ENCODE data around the gene CCDC86. TPM values are rescaled to one million over a fixed set of nuclear protein-coding genes. Genes with fewer than 3 reads are reported as not detected.

The CCDC86 gene
- total and polyA plus RNA-seq, 5 donors: 6.5 to 12.5 (median 7.8) TPM

- WGBS: 62% methylated on average over 5 of the region's 5 CpGs
- H3K4me3 ChIP-seq (ENCODE audit: low read length): no peak overlapping the region
- no peak overlapping the region for H3K27ac ChIP-seq (ENCODE audit: low read length)
- H3K27me3 ChIP-seq (ENCODE audit: control insufficient read depth, insufficient read depth): no peaks in the 10 kb centered on the region
- intact Hi-C loops (cut with DNase I): loop anchor here in 1 of 4 donors (5.0 kb wide), 1 partner anchor 55 kb away; no protein-coding TSS in a partner anchor
- H3K9me3 ChIP-seq (ENCODE audit: control insufficient read depth, low read length): no peaks in the 10 kb centered on the region
- peak in 1 of 3 donors; percentile 55 for DNase-seq
- peak; percentile 72 to 73 for ATAC-seq
- H3K4me1 ChIP-seq (ENCODE audit: control insufficient read depth, insufficient read depth, low read length): peaks cover 6% of the 10 kb centered on the region
Measured at GRCh38 chr11:60887556-60887955, 45.6 kb downstream of the CCDC86 start.

DNA sequence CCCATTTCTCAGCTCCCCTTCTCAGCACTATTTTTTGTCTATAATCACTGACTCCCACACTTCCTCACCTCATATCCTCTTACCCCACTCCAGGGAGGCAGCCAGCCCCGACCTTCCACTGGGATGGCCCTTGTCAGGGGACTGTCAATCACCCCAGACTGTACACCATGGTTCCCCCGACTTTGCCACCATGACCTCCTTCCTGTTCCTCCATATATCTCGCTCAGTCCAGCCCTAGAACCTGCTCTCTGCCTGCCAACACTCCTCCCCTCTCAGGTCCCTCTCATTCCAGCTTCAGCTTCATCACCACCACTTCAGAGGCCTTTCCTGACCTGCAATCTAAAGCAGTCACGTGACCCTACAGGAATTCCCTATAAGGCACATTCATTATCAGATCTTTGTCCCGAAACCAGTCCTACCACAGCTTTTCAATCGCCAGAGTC is 48.0 kb downstream of the CCDC86 start:
- DNase-seq: no peak
- no peak overlapping the region for H3K4me3 ChIP-seq (ENCODE audit: low read length)
- no peaks in the 10 kb centered on the region for H3K27me3 ChIP-seq (ENCODE audit: control insufficient read depth, insufficient read depth)
- WGBS: 60% methylated on average over 6 of the region's 6 CpGs
- no peak overlapping the region for H3K27ac ChIP-seq (ENCODE audit: low read length)
- H3K4me1 ChIP-seq (ENCODE audit: control insufficient read depth, insufficient read depth, low read length): peaks cover 6% of the 10 kb centered on the region
- no peaks in the 10 kb centered on the region for H3K9me3 ChIP-seq (ENCODE audit: control insufficient read depth, low read length)
- intact Hi-C loops (cut with DNase I): loop anchor here in 1 of 4 donors (5.0 kb wide), 1 partner anchor 58 kb away; no protein-coding TSS in a partner anchor
- ATAC-seq: peak in 1 of 2 donors; percentile 15

GRCh38 chr11:60890696-60891095 is 48.8 kb downstream of the CCDC86 start:
- 46% methylated on average over 5 of the region's 5 CpGs for WGBS
- Histone ChIP-seq H3K9me3 (ENCODE audit: control insufficient read depth, low read length) (no peaks in the 10 kb centered on the region), H3K4me3 (ENCODE audit: low read length) (no peak overlapping the region), H3K4me1 (ENCODE audit: control insufficient read depth, insufficient read depth, low read length) (peaks cover 6% of the 10 kb centered on the region), H3K27me3 (ENCODE audit: control insufficient read depth, insufficient read depth) (no peaks in the 10 kb centered on the region), H3K27ac (ENCODE audit: low read length) (no peak overlapping the region)
- ATAC-seq (peak; percentile 54 to 89), DNase-seq (peak in 1 of 3 donors; percentile 42)
- intact Hi-C loops (cut with DNase I): no loop called here

DNA sequence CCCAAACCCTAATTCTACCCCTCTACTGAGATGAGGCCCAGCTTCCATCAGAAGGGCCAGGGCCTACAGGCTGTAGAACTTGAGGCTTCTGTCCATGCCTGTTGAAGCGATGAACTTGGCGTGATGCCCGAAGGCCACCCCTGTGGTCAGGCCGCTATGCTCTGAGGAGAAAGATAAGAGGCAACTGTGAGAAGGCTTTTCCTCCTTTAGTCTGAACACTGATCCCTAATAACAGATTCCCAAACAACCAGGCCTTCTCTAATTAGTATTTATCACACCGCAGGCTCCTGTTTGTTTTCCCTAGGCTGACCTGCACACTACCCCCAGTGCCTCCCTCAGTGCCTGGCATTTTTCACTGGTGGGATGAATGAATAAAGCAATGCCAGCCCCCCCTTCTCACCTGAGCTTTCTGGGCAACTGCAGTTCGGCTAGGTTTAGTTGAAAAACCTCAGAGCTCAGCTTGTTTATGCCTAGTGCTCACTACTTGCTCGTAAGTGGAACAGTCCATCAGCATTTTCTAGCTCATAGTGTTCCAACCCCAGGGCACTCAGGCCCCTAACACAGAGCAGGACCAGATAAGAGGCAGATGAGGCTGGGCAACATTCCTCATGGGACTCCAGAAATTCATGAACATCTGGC is 49.3 kb downstream of the CCDC86 start:
- Histone ChIP-seq H3K4me3 (ENCODE audit: low read length) (no peak overlapping the region), H3K27me3 (ENCODE audit: control insufficient read depth, insufficient read depth) (no peaks in the 10 kb centered on the region), H3K4me1 (ENCODE audit: control insufficient read depth, insufficient read depth, low read length) (peaks cover 6% of the 10 kb centered on the region), H3K9me3 (ENCODE audit: control insufficient read depth, low read length) (no peaks in the 10 kb centered on the region), H3K27ac (ENCODE audit: low read length) (no peak overlapping the region)
- DNase-seq (peak; percentile 56 to 80 (median 80)), ATAC-seq (peak; percentile 43 to 63)
- 57% methylated on average over 7 of the region's 7 CpGs for WGBS
- intact Hi-C loops (cut with DNase I): no loop called here

DNA sequence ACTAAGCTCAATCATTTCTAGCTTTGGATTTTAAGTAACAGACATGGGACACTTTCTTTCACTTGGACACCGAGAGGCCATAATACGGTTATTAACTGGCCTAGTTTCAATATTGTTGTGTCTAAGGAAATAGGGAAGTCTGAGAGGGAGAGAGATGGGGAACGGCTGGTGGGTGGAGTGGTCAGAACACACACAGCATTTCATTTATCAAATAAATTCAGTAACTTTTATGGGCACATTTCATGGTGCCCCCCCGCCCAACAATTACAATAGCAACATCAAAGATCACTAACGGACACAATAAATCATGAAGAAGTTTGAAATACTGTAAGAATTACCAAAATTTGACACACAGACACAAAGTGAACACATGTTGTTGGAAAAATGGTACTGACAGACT is 53.8 kb downstream of the CCDC86 start:
- no peaks in the 10 kb centered on the region for H3K27me3 ChIP-seq (ENCODE audit: control insufficient read depth, insufficient read depth)
- 89% methylated on average over 5 of the region's 5 CpGs for WGBS
- H3K9me3 ChIP-seq (ENCODE audit: control insufficient read depth, low read length): no peaks in the 10 kb centered on the region
- ATAC-seq (no peak), DNase-seq (no peak)
- no peak overlapping the region for H3K27ac ChIP-seq (ENCODE audit: low read length)
- no peak overlapping the region for H3K4me3 ChIP-seq (ENCODE audit: low read length)
- intact Hi-C loops (cut with DNase I): loop anchor here in 1 of 4 donors (5.0 kb wide), 1 partner anchor 63 kb away; no protein-coding TSS in a partner anchor
- peaks cover 6% of the 10 kb centered on the region for H3K4me1 ChIP-seq (ENCODE audit: control insufficient read depth, insufficient read depth, low read length)

DNA sequence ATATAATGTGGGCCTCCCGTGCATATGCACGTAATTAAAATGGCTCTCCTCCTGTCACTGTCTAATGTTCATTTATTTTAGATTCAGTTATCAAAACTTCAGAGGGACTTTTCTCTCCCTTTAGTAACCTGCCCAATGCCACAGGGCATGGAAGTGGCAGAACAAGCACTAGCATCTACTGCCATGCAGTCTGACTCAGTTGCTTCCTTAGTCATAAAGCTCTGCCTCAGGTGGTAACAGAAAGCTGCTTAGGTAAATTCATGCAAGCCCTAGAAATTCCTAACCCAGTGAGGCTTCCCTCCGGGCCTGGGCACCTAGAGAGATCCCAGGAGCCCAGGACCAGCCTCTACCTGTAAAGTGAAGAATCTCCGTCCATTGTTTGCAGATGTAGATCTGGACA is 55.6 kb downstream of the CCDC86 start:
- intact Hi-C loops (cut with DNase I): loop anchor here in 1 of 4 donors (5.0 kb wide), 1 partner anchor 65 kb away; no protein-coding TSS in a partner anchor
- Histone ChIP-seq H3K4me1 (ENCODE audit: control insufficient read depth, insufficient read depth, low read length) (no peaks in the 10 kb centered on the region), H3K4me3 (ENCODE audit: low read length) (no peak overlapping the region), H3K27ac (ENCODE audit: low read length) (no peak overlapping the region), H3K9me3 (ENCODE audit: control insufficient read depth, low read length) (no peaks in the 10 kb centered on the region), H3K27me3 (ENCODE audit: control insufficient read depth, insufficient read depth) (no peaks in the 10 kb centered on the region)
- 94% methylated on average over 4 of the region's 4 CpGs for WGBS
- DNase-seq: no peak
- ATAC-seq: no peak

DNA sequence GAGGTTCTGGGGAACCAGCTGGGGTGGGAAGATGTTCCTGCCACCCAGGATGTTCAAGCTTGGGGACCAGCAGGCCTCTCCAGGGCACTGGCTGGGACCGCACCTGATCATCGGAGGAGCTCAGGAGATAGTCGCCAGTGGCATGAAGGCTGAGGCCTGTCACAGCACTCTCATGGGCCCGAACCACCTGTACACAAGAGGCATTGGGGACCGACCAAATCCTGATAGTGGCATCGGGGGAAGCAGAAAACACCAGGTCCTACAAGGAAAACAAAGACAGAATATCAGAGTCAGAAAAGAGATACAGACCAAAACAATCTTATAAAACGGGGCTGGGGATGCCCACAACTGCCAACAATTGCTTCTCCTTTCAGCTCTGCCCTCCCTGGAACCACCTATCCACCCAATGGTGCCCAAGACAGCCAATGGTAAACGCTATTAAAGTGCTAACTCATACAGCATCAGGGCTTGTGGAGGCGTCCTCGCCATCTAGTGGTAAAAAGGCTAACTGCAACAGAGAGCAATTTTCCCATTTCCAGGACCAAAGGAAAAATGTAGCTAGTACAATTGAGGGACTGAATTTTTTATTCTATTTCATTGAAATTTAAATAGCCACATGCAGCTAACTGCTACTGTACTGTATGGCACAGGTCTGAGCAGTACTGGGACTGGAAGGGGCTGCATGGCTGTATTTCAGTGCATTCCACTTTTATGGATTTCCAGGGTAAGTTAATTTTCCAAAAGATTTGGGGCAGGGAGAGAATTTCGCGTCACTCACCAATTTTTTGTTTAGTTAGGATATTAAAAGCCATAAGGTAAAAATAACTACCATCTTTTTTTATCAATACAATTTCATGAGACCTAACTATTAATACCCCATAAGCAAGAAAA is 57.4 kb downstream of the CCDC86 start:
- no peaks in the 10 kb centered on the region for H3K27me3 ChIP-seq (ENCODE audit: control insufficient read depth, insufficient read depth)
- no peak overlapping the region for H3K4me3 ChIP-seq (ENCODE audit: low read length)
- no peaks in the 10 kb centered on the region for H3K4me1 ChIP-seq (ENCODE audit: control insufficient read depth, insufficient read depth, low read length)
- H3K27ac ChIP-seq (ENCODE audit: low read length): no peak overlapping the region
- no peaks in the 10 kb centered on the region for H3K9me3 ChIP-seq (ENCODE audit: control insufficient read depth, low read length)
- WGBS: 59% methylated on average over 12 of the region's 12 CpGs
- DNase-seq: no peak
- ATAC-seq: peak; percentile 62 to 77
- intact Hi-C loops (cut with DNase I): loop anchor here in 1 of 4 donors (5.0 kb wide), 1 partner anchor 67 kb away; no protein-coding TSS in a partner anchor

DNA sequence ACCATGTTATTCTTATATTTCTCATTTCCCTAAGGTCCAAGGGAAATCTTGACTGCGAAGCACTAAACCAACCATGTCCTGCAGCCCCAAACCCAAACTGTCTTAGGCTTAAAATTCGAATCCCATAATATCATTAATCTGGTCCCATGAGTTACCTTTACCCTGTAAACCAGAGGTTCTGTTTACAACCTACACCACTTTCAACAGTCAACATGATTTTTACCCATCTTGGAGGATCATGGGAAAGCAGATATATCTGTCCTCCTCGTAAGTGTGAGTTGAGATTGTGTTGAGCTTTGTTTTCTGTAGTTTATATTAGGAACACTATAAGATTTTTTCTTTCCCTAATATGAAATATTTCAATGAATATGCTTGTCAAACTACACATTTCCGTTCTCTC is 58.1 kb downstream of the CCDC86 start:
- intact Hi-C loops (cut with DNase I): loop anchor here (5.0 kb wide), 2 partner anchors 63 to 68 kb away; no protein-coding TSS in a partner anchor
- WGBS: 75% methylated on average over 4 of the region's 4 CpGs
- H3K4me3 ChIP-seq (ENCODE audit: low read length): no peak overlapping the region
- H3K4me1 ChIP-seq (ENCODE audit: control insufficient read depth, insufficient read depth, low read length): peaks cover under 1% of the 10 kb centered on the region
- H3K27me3 ChIP-seq (ENCODE audit: control insufficient read depth, insufficient read depth): no peaks in the 10 kb centered on the region
- DNase-seq (no peak), ATAC-seq (no peak)
- H3K27ac ChIP-seq (ENCODE audit: low read length): no peak overlapping the region
- H3K9me3 ChIP-seq (ENCODE audit: control insufficient read depth, low read length): no peaks in the 10 kb centered on the region

Other genes starting within 250 kb of the CCDC86 start
- not detected for gene MS4A8, start 142.5 kb upstream of the CCDC86 start, total RNA-seq
- gene MS4A8, start 142.5 kb upstream of the CCDC86 start, polyA plus RNA-seq: 0.16 TPM
- gene MS4A18, start 117.4 kb upstream of the CCDC86 start, total RNA-seq: not detected
- gene MS4A18, start 117.4 kb upstream of the CCDC86 start, polyA plus RNA-seq: not detected
- not detected for gene MS4A15, start 85.2 kb upstream of the CCDC86 start, total RNA-seq
- gene MS4A15, start 85.2 kb upstream of the CCDC86 start, polyA plus RNA-seq: not detected
- gene MS4A10, start 56.8 kb upstream of the CCDC86 start, total RNA-seq: not detected
- not detected for gene MS4A10, start 56.8 kb upstream of the CCDC86 start, polyA plus RNA-seq
- gene PTGDR2, start 13.8 kb downstream of the CCDC86 start, total RNA-seq: under 1 TPM in 1 of 4 donors, not detected in 3; 0.20 TPM
- 0.14 TPM for gene PTGDR2, start 13.8 kb downstream of the CCDC86 start, polyA plus RNA-seq
- gene ZP1, start 25.4 kb downstream of the CCDC86 start, total RNA-seq: not detected
- gene ZP1, start 25.4 kb downstream of the CCDC86 start, polyA plus RNA-seq: 0.16 TPM
- 10 to 100 TPM; 35.4 to 43.4 (median 38.8) TPM for gene PRPF19, start 64.5 kb downstream of the CCDC86 start, total RNA-seq
- 31.5 TPM for gene PRPF19, start 64.5 kb downstream of the CCDC86 start, polyA plus RNA-seq
- 100 to 1,000 TPM; 103 to 119 (median 117) TPM for gene TMEM109, start 72.0 kb downstream of the CCDC86 start, total RNA-seq
- 112 TPM for gene TMEM109, start 72.0 kb downstream of the CCDC86 start, polyA plus RNA-seq
- 10 to 100 TPM in 1 of 4 donors, 1 to 10 TPM in 3; 5.1 to 10.2 (median 7.0) TPM for gene TMEM132A, start 82.3 kb downstream of the CCDC86 start, total RNA-seq
- gene TMEM132A, start 82.3 kb downstream of the CCDC86 start, polyA plus RNA-seq: 6.8 TPM
- 10 to 100 TPM; 17.4 to 24.7 (median 22.1) TPM for gene SLC15A3, start 110.1 kb downstream of the CCDC86 start, total RNA-seq
- gene SLC15A3, start 110.1 kb downstream of the CCDC86 start, polyA plus RNA-seq: 24.6 TPM
- gene CD6, start 129.6 kb downstream of the CCDC86 start, total RNA-seq: 1 to 10 TPM in 2 of 4 donors, under 1 TPM in 2; 0.71 to 1.7 (median 0.87) TPM
- 0.11 TPM for gene CD6, start 129.6 kb downstream of the CCDC86 start, polyA plus RNA-seq

Data from right cardiac atrium (tissue), 5 donors.